ENCODE data around the gene C1orf21.

GRCh38 chr1:184387476-184388318 is 868 bp downstream of the C1orf21 start:
- no peak for TF ChIP-seq POLR2AphosphoS5 (IDR thresholded peaks at IDR 0.05; ENCODE audit: borderline replicate concordance, low read depth, low read length)
- no peak for TF ChIP-seq EZH2 (IDR thresholded peaks at IDR 0.05)
